Neural progenitor cell (in vitro differentiated cells): ENCODE measurements around the gene CCL18. TPM values are rescaled to one million over a fixed set of nuclear protein-coding genes. Genes with fewer than 3 reads are reported as not detected.
"Not testable (repeated sequence)": the region's sequence is repeated elsewhere in the genome, so short reads cannot be mapped to it uniquely, and the experiment has no call there.

Source experiments
- DNase-seq: peaks from one replicate; pipeline ENCODE4 v3.0.0-alpha.2; 2016; ENCODE audit warnings: low spot score
- H2AFZ ChIP-seq: fragments of 200-600 bp; sonication (generic); replicated peaks from 2 replicates; pipeline ENCODE4 v1.6.1; 2016; ENCODE audit warnings: antibody characterized with exemption
- H3F3A ChIP-seq: fragments of 200-600 bp; sonication (generic); 2 replicates; pipeline ENCODE4 v1.6.1; 2016; ENCODE audit warnings: antibody characterized with exemption, low read depth
- H3K27ac ChIP-seq: fragments of 200-600 bp; sonication (generic); 2 replicates; pipeline ENCODE4 v1.5.1; 2016; ENCODE audit warnings: mild to moderate bottlenecking
- H3K27me3 ChIP-seq: fragments of 200-600 bp; sonication (generic); 2 replicates; pipeline ENCODE4 v1.6.1; 2016; ENCODE audit warnings: mild to moderate bottlenecking, moderate library complexity
- H3K36me3 ChIP-seq: fragments of 200-600 bp; sonication (generic); 2 replicates; pipeline ENCODE4 v1.5.1; 2016
- H3K4me1 ChIP-seq: fragments of 200-600 bp; sonication (generic); 2 replicates; pipeline ENCODE4 v1.6.1; 2016; ENCODE audit warnings: mixed run types
- H3K4me2 ChIP-seq: fragments of 200-600 bp; sonication (generic); 2 replicates; pipeline ENCODE4 v1.6.1; 2016
- H3K4me3 ChIP-seq: fragments of 200-600 bp; sonication (generic); 2 replicates; pipeline ENCODE4 v1.5.1; 2016
- H3K79me2 ChIP-seq: fragments of 200-600 bp; sonication (generic); 2 replicates; pipeline ENCODE4 v1.6.1; 2016; ENCODE audit warnings: low read depth
- H3K9ac ChIP-seq: fragments of 200-600 bp; sonication (generic); 2 replicates; pipeline ENCODE4 v1.6.1; 2016
- H3K9me3 ChIP-seq: fragments of 200-600 bp; sonication (generic); 2 replicates; pipeline ENCODE4 v1.5.1; 2016; ENCODE audit warnings: low read depth
- H4K20me1 ChIP-seq: fragments of 200-600 bp; sonication (generic); 2 replicates; pipeline ENCODE4 v1.6.1; 2016; ENCODE audit warnings: low read depth
- H3K27ac Mint-ChIP-seq: 3 replicates; pipeline ENCODE4 v1.8.0; 2021; ENCODE audit warnings: mixed read lengths
- H3K27me3 Mint-ChIP-seq: 2 replicates; pipeline ENCODE4 v1.8.0; 2022; ENCODE audit warnings: low read depth, mild to moderate bottlenecking, inconsistent platforms, moderate library complexity, mixed read lengths; ENCODE audit not compliant: insufficient read depth
- H3K36me3 Mint-ChIP-seq: 3 replicates; pipeline ENCODE4 v1.8.0; 2021; ENCODE audit warnings: mixed read lengths
- H3K4me1 Mint-ChIP-seq: 3 replicates; pipeline ENCODE4 v1.8.0; 2021; ENCODE audit warnings: mixed read lengths
- H3K4me3 Mint-ChIP-seq: 3 replicates; pipeline ENCODE4 v1.8.0; 2021; ENCODE audit warnings: mild to moderate bottlenecking, moderate library complexity, mixed read lengths
- H3K9me3 Mint-ChIP-seq: 3 replicates; pipeline ENCODE4 v1.8.0; 2020; ENCODE audit warnings: mixed read lengths
- EZH2 ChIP-seq: fragments of 200-600 bp; sonication (generic); IDR thresholded peaks from 2 replicates; pipeline ENCODE4 v1.6.1; 2017; ENCODE audit warnings: antibody characterized with exemption, mild to moderate bottlenecking, moderate library complexity
- EZH2phosphoT487 ChIP-seq: fragments of 200-600 bp; sonication (generic); IDR thresholded peaks from 2 replicates; pipeline ENCODE4 v1.6.1; 2017; ENCODE audit warnings: antibody characterized with exemption
- total RNA-seq: library from RNA; depleted of rRNA; stranded (reverse); fragments of >200 nt; gene quantifications from 2 replicates; pipeline ENCODE4 v1.2.3, GENCODE V29; 2015; ENCODE audit warnings: low replicate concordance
- TF ChIP-seq, protein P1 (sequence below): fragments of 200-600 bp; sonication (generic); IDR thresholded peaks from 2 replicates; pipeline ENCODE4 v1.5.1; 2017; ENCODE audit warnings: antibody characterized with exemption, mild to moderate bottlenecking

CCL18 gene, protein sequence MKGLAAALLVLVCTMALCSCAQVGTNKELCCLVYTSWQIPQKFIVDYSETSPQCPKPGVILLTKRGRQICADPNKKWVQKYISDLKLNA
- not detected in 2 replicates for total RNA-seq

DNA sequence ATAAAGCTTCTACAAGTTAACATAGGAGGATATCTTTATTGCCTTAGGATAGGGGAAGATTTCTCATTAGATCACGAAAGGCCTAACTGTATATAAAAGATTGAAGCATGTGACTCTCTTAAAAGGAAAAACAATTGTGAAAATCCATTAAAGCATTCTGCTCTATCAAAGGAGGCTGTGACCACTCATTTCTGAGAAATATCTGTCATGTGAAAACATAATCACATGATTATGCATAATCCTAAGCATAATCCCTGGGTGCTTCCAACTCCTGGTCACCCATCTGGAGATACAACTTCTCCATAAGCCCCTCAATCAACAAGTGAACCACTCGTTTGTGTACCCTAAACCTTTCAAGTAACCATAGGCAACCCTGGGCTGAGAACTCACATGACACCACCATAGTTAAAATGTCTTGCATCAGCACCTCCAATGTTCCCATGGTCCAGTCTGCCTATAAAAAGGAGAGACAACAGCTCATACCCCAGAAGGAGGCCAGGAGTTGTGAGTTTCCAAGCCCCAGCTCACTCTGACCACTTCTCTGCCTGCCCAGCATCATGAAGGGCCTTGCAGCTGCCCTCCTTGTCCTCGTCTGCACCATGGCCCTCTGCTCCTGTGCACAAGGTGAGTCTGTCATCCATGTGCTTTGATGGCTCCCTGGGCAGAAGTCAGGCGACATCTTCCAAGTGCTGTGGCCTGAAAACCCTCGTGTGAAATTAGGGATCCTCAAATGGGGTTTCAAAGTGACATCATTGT is at the start of gene CCL18:
Gene CCL18, plus strand, starts transcription at position 487 of the 756 bp plus-strand sequence. Its CDS starts 71 bp downstream, at position 558.
- H3K27me3 Mint-ChIP-seq, result peaks cover 2% of the 10 kb centered on the region
- H3K36me3 Mint-ChIP-seq, result no peaks in the 10 kb centered on the region
- TF ChIP-seq, protein P1, sequence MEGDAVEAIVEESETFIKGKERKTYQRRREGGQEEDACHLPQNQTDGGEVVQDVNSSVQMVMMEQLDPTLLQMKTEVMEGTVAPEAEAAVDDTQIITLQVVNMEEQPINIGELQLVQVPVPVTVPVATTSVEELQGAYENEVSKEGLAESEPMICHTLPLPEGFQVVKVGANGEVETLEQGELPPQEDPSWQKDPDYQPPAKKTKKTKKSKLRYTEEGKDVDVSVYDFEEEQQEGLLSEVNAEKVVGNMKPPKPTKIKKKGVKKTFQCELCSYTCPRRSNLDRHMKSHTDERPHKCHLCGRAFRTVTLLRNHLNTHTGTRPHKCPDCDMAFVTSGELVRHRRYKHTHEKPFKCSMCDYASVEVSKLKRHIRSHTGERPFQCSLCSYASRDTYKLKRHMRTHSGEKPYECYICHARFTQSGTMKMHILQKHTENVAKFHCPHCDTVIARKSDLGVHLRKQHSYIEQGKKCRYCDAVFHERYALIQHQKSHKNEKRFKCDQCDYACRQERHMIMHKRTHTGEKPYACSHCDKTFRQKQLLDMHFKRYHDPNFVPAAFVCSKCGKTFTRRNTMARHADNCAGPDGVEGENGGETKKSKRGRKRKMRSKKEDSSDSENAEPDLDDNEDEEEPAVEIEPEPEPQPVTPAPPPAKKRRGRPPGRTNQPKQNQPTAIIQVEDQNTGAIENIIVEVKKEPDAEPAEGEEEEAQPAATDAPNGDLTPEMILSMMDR, result no peak
- TF ChIP-seq EZH2 (no peak), EZH2phosphoT487 (no peak)
- no peaks in the 10 kb centered on the region for H3K4me1 Mint-ChIP-seq
- H3K9me3 Mint-ChIP-seq, result peaks cover 7% of the 10 kb centered on the region
- Histone ChIP-seq H3K79me2 (no peaks in the 10 kb centered on the region), H3K4me3 (no peak within 1 kb of the TSS), H3K4me2 (no peak within 1 kb of the TSS), H3K9ac (no peak within 1 kb of the TSS), H4K20me1 (no peaks in the 10 kb centered on the region), H3K27ac (no peak within 1 kb of the TSS), H2AFZ (no peak within 1 kb of the TSS), H3K36me3 (no peaks in the 10 kb centered on the region), H3K4me1 (no peaks in the 10 kb centered on the region), H3F3A (no peaks in the 10 kb centered on the region), H3K27me3 (no peaks in the 10 kb centered on the region), H3K9me3 (no peaks in the 10 kb centered on the region)
- H3K4me3 Mint-ChIP-seq, result no peak within 1 kb of the TSS
- no peak within 1 kb of the TSS for H3K27ac Mint-ChIP-seq
- DNase-seq, result no peak

DNA sequence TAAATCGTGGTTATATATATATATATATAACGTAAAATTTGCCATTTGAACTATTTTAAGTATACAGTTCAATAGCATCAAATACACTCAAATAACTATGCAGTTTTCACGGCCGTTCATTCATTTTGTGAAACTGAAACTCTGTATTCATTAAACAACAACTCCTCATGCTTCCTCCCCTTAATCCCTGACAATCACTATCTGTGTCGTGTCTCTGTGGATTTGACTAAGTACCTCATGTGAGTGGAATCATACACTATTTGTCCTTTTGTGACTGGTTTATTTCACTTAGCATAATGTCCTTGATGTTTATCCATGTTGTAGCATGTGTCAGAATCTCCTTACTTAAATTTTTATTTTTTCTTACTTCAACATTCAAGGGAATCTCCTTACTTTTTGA is 49.1 kb upstream of the CCL18 start:
- H3K9ac ChIP-seq, result no peak overlapping the region
- H4K20me1 ChIP-seq, result no peaks in the 10 kb centered on the region
- no peaks in the 10 kb centered on the region for H3K36me3 Mint-ChIP-seq
- H3K79me2 ChIP-seq, result no peaks in the 10 kb centered on the region
- no peak overlapping the region for H3K27ac ChIP-seq
- H3K27me3 Mint-ChIP-seq, result no peaks in the 10 kb centered on the region
- H3K4me1 Mint-ChIP-seq, result no peaks in the 10 kb centered on the region
- H2AFZ ChIP-seq, result no peak overlapping the region
- no peaks in the 10 kb centered on the region for H3K36me3 ChIP-seq
- no peak overlapping the region for H3K4me2 ChIP-seq
- TF ChIP-seq, protein P1, result no peak
- no peak for TF ChIP-seq EZH2
- no peak for TF ChIP-seq EZH2phosphoT487
- peaks cover 8% of the 10 kb centered on the region for H3K27me3 ChIP-seq
- peaks cover 14% of the 10 kb centered on the region for H3K9me3 Mint-ChIP-seq
- H3K9me3 ChIP-seq, result no peaks in the 10 kb centered on the region
- no peaks in the 10 kb centered on the region for H3F3A ChIP-seq
- no peak overlapping the region for H3K4me3 Mint-ChIP-seq
- no peak overlapping the region for H3K4me3 ChIP-seq
- no peak for DNase-seq
- H3K4me1 ChIP-seq, result no peaks in the 10 kb centered on the region
- H3K27ac Mint-ChIP-seq, result no peak overlapping the region

DNA sequence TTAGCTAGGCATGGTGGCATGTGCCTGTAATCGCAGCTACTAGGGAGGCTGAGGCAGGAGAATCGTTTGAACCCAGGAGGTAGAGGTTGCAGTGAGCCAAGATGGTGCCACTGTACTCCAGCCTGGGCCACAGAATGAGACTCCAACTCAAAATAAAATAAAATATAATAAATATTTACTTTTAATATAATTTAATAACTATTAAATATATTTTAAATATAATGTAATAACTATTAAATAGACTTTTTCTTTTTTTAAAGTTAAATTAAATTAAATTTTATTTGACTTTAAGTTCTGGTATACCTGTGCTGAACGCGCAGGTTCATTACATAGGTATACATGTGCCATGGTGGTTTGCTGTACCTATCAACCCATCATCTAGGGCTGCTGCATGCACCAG is 48.2 kb upstream of the CCL18 start:
- not testable (repeated sequence) for H3K27ac ChIP-seq, H3K4me3 Mint-ChIP-seq

DNA sequence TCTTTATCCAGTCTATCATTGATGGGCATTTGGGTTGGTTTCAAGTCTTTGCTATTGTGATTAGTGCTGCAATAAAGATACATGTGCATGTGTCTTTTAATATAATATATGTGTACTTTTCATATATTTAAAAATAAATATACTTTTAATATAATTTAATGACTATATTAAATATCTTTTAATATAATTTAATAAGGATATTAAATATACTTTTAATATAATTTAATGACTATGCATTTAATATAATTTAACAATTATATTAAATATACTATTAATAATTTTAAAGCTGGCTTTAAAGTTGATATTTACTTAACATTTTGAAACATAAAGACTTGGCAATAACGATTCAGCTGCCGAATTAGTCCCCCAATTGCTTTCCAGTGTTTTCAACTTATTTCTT is 47.5 kb upstream of the CCL18 start:
- Histone ChIP-seq H3K27ac (no peak overlapping the region), H3K27me3 (peaks cover 13% of the 10 kb centered on the region), H3F3A (no peaks in the 10 kb centered on the region), H3K9me3 (no peaks in the 10 kb centered on the region), H3K9ac (no peak overlapping the region), H3K79me2 (no peaks in the 10 kb centered on the region), H3K4me2 (no peak overlapping the region), H2AFZ (no peak overlapping the region), H3K4me3 (no peak overlapping the region), H3K4me1 (no peaks in the 10 kb centered on the region), H3K36me3 (no peaks in the 10 kb centered on the region), H4K20me1 (no peaks in the 10 kb centered on the region)
- H3K27ac Mint-ChIP-seq, result no peak overlapping the region
- no peak for DNase-seq
- H3K4me3 Mint-ChIP-seq, result no peak overlapping the region
- no peak for TF ChIP-seq EZH2
- TF ChIP-seq, protein P1, result no peak
- H3K9me3 Mint-ChIP-seq, result peaks cover 10% of the 10 kb centered on the region
- H3K4me1 Mint-ChIP-seq, result no peaks in the 10 kb centered on the region
- no peaks in the 10 kb centered on the region for H3K36me3 Mint-ChIP-seq
- no peaks in the 10 kb centered on the region for H3K27me3 Mint-ChIP-seq

More for the DNA sequence above, 48.2 kb upstream of the CCL18 start:
- not testable (repeated sequence) for H3K27me3 Mint-ChIP-seq, DNase-seq, H3K79me2 ChIP-seq, H3K9ac ChIP-seq, H3K36me3 ChIP-seq, H3K36me3 Mint-ChIP-seq, H3K27me3 ChIP-seq, H3F3A ChIP-seq, H3K4me2 ChIP-seq, H3K4me1 ChIP-seq, H3K27ac Mint-ChIP-seq, H3K4me1 Mint-ChIP-seq, H3K9me3 ChIP-seq, H2AFZ ChIP-seq, H3K4me3 ChIP-seq, H4K20me1 ChIP-seq
- H3K9me3 Mint-ChIP-seq, result peaks cover 14% of the 10 kb centered on the region
